Testis (tissue), 2 donors: ENCODE measurements around the gene CACNG3.

ENCODE experiments used
- CTCF ChIP-seq, 3 experiments: fragments of 450-650 bp in 2 of 3; fragments of 200-600 bp in 1 of 3; sonication (generic) in 1 of 3; IDR thresholded peaks; one replicate each; pipeline ENCODE4 v1.5.1; 2016 to 2019; ENCODE audit warnings: antibody characterized with exemption in 3 of 3, mild to moderate bottlenecking in 2 of 3, moderate library complexity in 1 of 3
- POLR2A ChIP-seq: fragments of 450-650 bp; IDR thresholded peaks from one replicate; pipeline ENCODE4 v1.6.1; 2017; ENCODE audit warnings: antibody characterized with exemption, mild to moderate bottlenecking, moderate library complexity

DNA sequence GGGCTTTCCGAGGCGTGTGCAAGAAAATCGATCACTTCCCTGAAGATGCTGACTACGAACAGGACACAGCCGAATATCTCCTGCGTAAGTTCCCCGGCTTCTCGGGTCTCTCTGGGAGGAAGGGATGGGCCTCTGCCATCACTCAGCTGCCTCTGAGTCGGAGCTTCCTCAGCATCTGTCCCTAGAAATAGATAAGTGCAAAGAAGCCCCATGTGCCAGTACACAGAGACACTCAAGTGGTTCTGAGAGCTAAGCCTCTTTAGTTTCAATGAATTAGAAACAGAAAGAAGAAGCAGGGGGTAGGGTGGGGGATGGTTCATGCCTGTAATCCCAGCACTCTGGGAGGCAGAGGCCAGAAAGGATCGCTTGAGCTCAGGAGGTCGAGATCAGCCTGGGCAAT, 90.6 kb downstream of the CACNG3 start:
- TF ChIP-seq CTCF (IDR thresholded peaks at IDR 0.05) (no peak), POLR2A (no peak)
